Measurements from ENCODE around the gene NEO1. TPM values are rescaled to one million over a fixed set of nuclear protein-coding genes. Genes with fewer than 3 reads are reported as not detected.

NEO1 gene
- total and polyA plus RNA-seq, 2 experiments from 2014 or later = 4.5 to 13.6 TPM

- Histone ChIP-seq H3K4me3 (no peak overlapping the region), H3K9me2 (ENCODE audit: insufficient read depth) (no peaks in the 10 kb centered on the region), H4K20me1 (ENCODE audit: insufficient read depth) (no peaks in the 10 kb centered on the region), H3K4me1 (ENCODE audit: insufficient read depth) (no peaks in the 10 kb centered on the region), H2AFZ (no peak overlapping the region), H3F3A (ENCODE audit: insufficient read depth) (peaks cover 12% of the 10 kb centered on the region; the same call in 1 of the 2 replicates), H3K4me2 (ENCODE audit: unreplicated experiment) (no peak overlapping the region), H3K36me3 (ENCODE audit: low read depth) (no peaks in the 10 kb centered on the region), H3K27ac (no peak overlapping the region), H3K79me2 (ENCODE audit: insufficient read depth) (no peaks in the 10 kb centered on the region), H3K9me3 (ENCODE audit: low read depth) (no peaks in the 10 kb centered on the region), H3K9ac (no peak overlapping the region), H3K27me3 (replicated peaks; ENCODE audit: insufficient read depth) (peaks cover 11% of the 10 kb centered on the region; the same call in 1 of the 2 replicates)
- TF ChIP-seq EZH2phosphoT487 (IDR thresholded peaks at IDR 0.05; ENCODE audit: insufficient read depth, low read depth) = no peak
- TF ChIP-seq EZH2 (IDR thresholded peaks at IDR 0.05; ENCODE audit: insufficient read depth, poor library complexity, severe bottlenecking) = no peak
- WGBS, 2 experiments (ENCODE audit: low coverage in 1 of 2, low lambda C conversion rate in 2 of 2, missing lambda C conversion rate in 2 of 2) = 27 to 38% methylated on average over 5 of the region's 5 CpGs
- in situ Hi-C loops (cut with MboI) = no loop called here
- DNase-seq = no peak
Measured at GRCh38 chr15:73046073-73046472, 6.2 kb upstream of the NEO1 start.

GRCh38 chr15:73047882-73048281 is 4.4 kb upstream of the NEO1 start:
- Histone ChIP-seq H3K4me1 (ENCODE audit: insufficient read depth) (no peaks in the 10 kb centered on the region), H3K4me3 (no peak overlapping the region), H3K9me3 (ENCODE audit: low read depth) (no peaks in the 10 kb centered on the region), H3K36me3 (ENCODE audit: low read depth) (no peaks in the 10 kb centered on the region), H3K27me3 (replicated peaks; ENCODE audit: insufficient read depth) (peaks cover 11% of the 10 kb centered on the region; the same call in 1 of the 2 replicates), H3K4me2 (ENCODE audit: unreplicated experiment) (no peak overlapping the region), H2AFZ (no peak overlapping the region), H3F3A (ENCODE audit: insufficient read depth) (peaks cover 12% of the 10 kb centered on the region; the same call in 1 of the 2 replicates), H3K9ac (no peak overlapping the region), H3K9me2 (ENCODE audit: insufficient read depth) (no peaks in the 10 kb centered on the region), H3K27ac (no peak overlapping the region), H3K79me2 (ENCODE audit: insufficient read depth) (no peaks in the 10 kb centered on the region), H4K20me1 (ENCODE audit: insufficient read depth) (no peaks in the 10 kb centered on the region)
- in situ Hi-C loops (cut with MboI) = no loop called here
- TF ChIP-seq EZH2phosphoT487 (IDR thresholded peaks at IDR 0.05; ENCODE audit: insufficient read depth, low read depth) (no peak), EZH2 (IDR thresholded peaks at IDR 0.05; ENCODE audit: insufficient read depth, poor library complexity, severe bottlenecking) (no peak)
- no peak for DNase-seq
- 75 to 79% methylated on average over 6 of the region's 6 CpGs for WGBS, 2 experiments (ENCODE audit: low coverage in 1 of 2, low lambda C conversion rate in 2 of 2, missing lambda C conversion rate in 2 of 2)

- in situ Hi-C loops (cut with MboI) = no loop called here
- WGBS, 2 experiments (ENCODE audit: low coverage in 1 of 2, low lambda C conversion rate in 2 of 2, missing lambda C conversion rate in 2 of 2) = 39 to 47% methylated on average over 3 of the region's 3 CpGs
Measured at GRCh38 chr15:73048624-73049295, 3.5 kb upstream of the NEO1 start.

GRCh38 chr15:73049564-73050215 is 2.6 kb upstream of the NEO1 start:
- H3K36me3 ChIP-seq (ENCODE audit: low read depth) = no peaks in the 10 kb centered on the region
- H3K27ac ChIP-seq = no peak overlapping the region
- TF ChIP-seq EZH2phosphoT487 (IDR thresholded peaks at IDR 0.05; ENCODE audit: insufficient read depth, low read depth) (no peak), EZH2 (IDR thresholded peaks at IDR 0.05; ENCODE audit: insufficient read depth, poor library complexity, severe bottlenecking) (no peak)
- no peaks in the 10 kb centered on the region for H3K9me3 ChIP-seq (ENCODE audit: low read depth)
- no peak overlapping the region for H2AFZ ChIP-seq
- 65 to 69% methylated on average over 4 of the region's 4 CpGs for WGBS, 2 experiments (ENCODE audit: low coverage in 1 of 2, low lambda C conversion rate in 2 of 2, missing lambda C conversion rate in 2 of 2)
- no peaks in the 10 kb centered on the region for H3K9me2 ChIP-seq (ENCODE audit: insufficient read depth)
- H3K4me1 ChIP-seq (ENCODE audit: insufficient read depth) = no peaks in the 10 kb centered on the region; the same call in 1 of the 2 replicates
- peaks cover 11% of the 10 kb centered on the region; the same call in 1 of the 2 replicates for H3K27me3 ChIP-seq (replicated peaks; ENCODE audit: insufficient read depth)
- DNase-seq = no peak
- H3K9ac ChIP-seq = no peak overlapping the region
- H4K20me1 ChIP-seq (ENCODE audit: insufficient read depth) = no peaks in the 10 kb centered on the region
- H3K79me2 ChIP-seq (ENCODE audit: insufficient read depth) = no peaks in the 10 kb centered on the region
- no peak overlapping the region for H3K4me3 ChIP-seq
- in situ Hi-C loops (cut with MboI) = no loop called here
- H3F3A ChIP-seq (ENCODE audit: insufficient read depth) = peaks cover 12% of the 10 kb centered on the region
- no peak overlapping the region for H3K4me2 ChIP-seq (ENCODE audit: unreplicated experiment)

More at GRCh38 chr15:73048624-73049295, 3.5 kb upstream of the NEO1 start:
- Histone ChIP-seq H3K27me3 (replicated peaks; ENCODE audit: insufficient read depth) (peaks cover 11% of the 10 kb centered on the region; the same call in 1 of the 2 replicates), H3K4me2 (ENCODE audit: unreplicated experiment) (no peak overlapping the region), H3K9me3 (ENCODE audit: low read depth) (no peaks in the 10 kb centered on the region), H3K4me1 (ENCODE audit: insufficient read depth) (no peaks in the 10 kb centered on the region; the same call in 1 of the 2 replicates), H3K27ac (no peak overlapping the region), H3K79me2 (ENCODE audit: insufficient read depth) (no peaks in the 10 kb centered on the region), H3F3A (ENCODE audit: insufficient read depth) (peaks cover 12% of the 10 kb centered on the region), H4K20me1 (ENCODE audit: insufficient read depth) (no peaks in the 10 kb centered on the region), H3K4me3 (no peak overlapping the region), H3K9me2 (ENCODE audit: insufficient read depth) (no peaks in the 10 kb centered on the region), H3K36me3 (ENCODE audit: low read depth) (no peaks in the 10 kb centered on the region), H2AFZ (no peak overlapping the region), H3K9ac (no peak overlapping the region)
- DNase-seq = no peak
- TF ChIP-seq EZH2 (IDR thresholded peaks at IDR 0.05; ENCODE audit: insufficient read depth, poor library complexity, severe bottlenecking) (no peak), EZH2phosphoT487 (IDR thresholded peaks at IDR 0.05; ENCODE audit: insufficient read depth, low read depth) (no peak)
